H1 (cell line): Measurements from ENCODE around the gene CACNA2D3. TPM values are rescaled to one million over a fixed set of nuclear protein-coding genes. Genes with fewer than 3 reads are reported as not detected.

Experiments used
- CTCF ChIA-PET: fragments of 300-600 bp; sonication (Branson Sonifier 250); formaldehyde crosslinking; loops from one replicate; lab custom pipeline; 2021; ENCODE audit not compliant: partially characterized antibody; lab: Charles Lee
- POLR2A ChIA-PET: fragments of 300-600 bp; sonication (Branson Sonifier 250); formaldehyde crosslinking; loops from one replicate; lab custom pipeline; 2021; ENCODE audit warnings: inconsistent platforms; ENCODE audit not compliant: partially characterized antibody; lab: Charles Lee
- DNase-seq, 2 experiments: peaks; one replicate each; pipeline versions ENCODE4 v3.0.0 to v3.0.0-alpha.2; 2010 to 2022; ENCODE audit warnings: low spot score in 2 of 2, low read depth in 1 of 2, mixed read lengths in 1 of 2
- FAIRE-seq: peaks from 2 replicates; lab custom pipeline; 2011; peaks lifted over from hg19 to GRCh38; lab: Jason Lieb, UNC
- H2AFZ ChIP-seq: 2 replicates; pipeline ENCODE4 v1.8.1; 2012; ENCODE audit warnings: low read length, inconsistent platforms
- H2AK5ac ChIP-seq: 2 replicates; pipeline ENCODE4 v1.6.1; 2013; ENCODE audit warnings: low read depth, low read length
- H2BK120ac ChIP-seq: replicated peaks from 2 replicates; pipeline ENCODE3; 2013; ENCODE audit warnings: low read depth, low read length, inconsistent platforms
- H2BK12ac ChIP-seq: 2 replicates; pipeline ENCODE4 v1.6.1; 2013; ENCODE audit warnings: low read depth, low read length
- H2BK15ac ChIP-seq: 2 replicates; pipeline ENCODE4 v1.6.1; 2013; ENCODE audit warnings: low read length
- H2BK20ac ChIP-seq: 2 replicates; pipeline ENCODE4 v1.6.1; 2013; ENCODE audit warnings: low read length
- H2BK5ac ChIP-seq: 2 replicates; pipeline ENCODE4 v1.6.1; 2013; ENCODE audit warnings: low read depth, low read length
- H3K14ac ChIP-seq: 2 replicates; pipeline ENCODE4 v1.6.1; 2013; ENCODE audit warnings: inconsistent platforms; ENCODE audit not compliant: insufficient read length
- H3K18ac ChIP-seq: 2 replicates; pipeline ENCODE4 v1.6.1; 2013; ENCODE audit warnings: low read length; ENCODE audit errors: extremely low read depth
- H3K23ac ChIP-seq: 2 replicates; pipeline ENCODE4 v1.6.1; 2013; ENCODE audit warnings: inconsistent platforms; ENCODE audit not compliant: insufficient read length
- H3K23me2 ChIP-seq: 2 replicates; pipeline ENCODE4 v1.6.1; 2013; ENCODE audit warnings: low read depth, low read length
- H3K27ac ChIP-seq: 2 replicates; pipeline ENCODE4 v1.6.1; 2011; ENCODE audit warnings: low read depth, low read length, inconsistent platforms
- H3K27me3 ChIP-seq, 4 experiments: replicated peaks in 1 of 4; 1 replicate in 1 of 4; 2 replicates in 3 of 4; pipeline versions ENCODE4 v1.6.1 to v1.8.1; 2011 to 2013; ENCODE audit warnings: low read length in 3 of 4, mild to moderate bottlenecking in 3 of 4, inconsistent platforms in 2 of 4, mixed read lengths in 2 of 4, moderate library complexity in 1 of 4; ENCODE audit not compliant: control insufficient read depth in 3 of 4, insufficient read depth in 3 of 4; ENCODE audit errors: extremely low read depth in 1 of 4
- H3K36me3 ChIP-seq, 4 experiments: 2 replicates each; pipeline versions ENCODE4 v1.6.1 to v1.8.1; 2011 to 2013; ENCODE audit warnings: mild to moderate bottlenecking in 4 of 4, low read length in 3 of 4, moderate library complexity in 2 of 4, control low read depth in 1 of 4, inconsistent platforms in 1 of 4; ENCODE audit not compliant: insufficient read depth in 4 of 4, control insufficient read depth in 2 of 4
- H3K4ac ChIP-seq: replicated peaks from 2 replicates; pipeline ENCODE3; 2013; ENCODE audit warnings: low read length, low read depth, mixed read lengths, inconsistent platforms; ENCODE audit not compliant: insufficient read length
- H3K4me1 ChIP-seq, 4 experiments: replicated peaks in 1 of 4; 1 replicate in 1 of 4; 2 replicates in 3 of 4; pipeline versions ENCODE4 v1.6.1 to v1.8.1; 2011 to 2013; ENCODE audit warnings: low read length in 3 of 4, inconsistent platforms in 2 of 4, mixed read lengths in 1 of 4; ENCODE audit not compliant: insufficient read depth in 4 of 4, control insufficient read depth in 3 of 4
- H3K4me2 ChIP-seq, 2 experiments: 2 replicates each; pipeline versions ENCODE4 v1.6.1 to v1.8.1; 2011 to 2013; ENCODE audit warnings: low read depth in 2 of 2, low read length in 2 of 2, control low read depth in 1 of 2, inconsistent platforms in 1 of 2, mild to moderate bottlenecking in 1 of 2; ENCODE audit not compliant: insufficient read depth in 1 of 2
- H3K4me3 ChIP-seq, 4 experiments: fragments of 200-600, 300-600 bp in 1 of 4; sonication (generic), shearing (Covaris generic), sonication (Bioruptor Twin) in 1 of 4; 2 replicates each; pipeline versions ENCODE4 v1.5.1 to v1.8.1; 2011 to 2016; ENCODE audit warnings: low read length in 4 of 4, low read depth in 3 of 4, control low read depth in 2 of 4, inconsistent platforms in 2 of 4, mild to moderate bottlenecking in 2 of 4, mixed read lengths in 1 of 4, moderate library complexity in 1 of 4; ENCODE audit not compliant: insufficient read depth in 2 of 4; ENCODE audit errors: extremely low read depth in 1 of 4
- H3K56ac ChIP-seq: replicated peaks from 2 replicates; pipeline ENCODE3; 2013; ENCODE audit warnings: low read depth, mild to moderate bottlenecking, mixed read lengths, low read length, inconsistent platforms; ENCODE audit not compliant: insufficient read length
- H3K79me1 ChIP-seq: 2 replicates; pipeline ENCODE4 v1.6.1; 2013; ENCODE audit warnings: low read depth, low read length, control low read depth
- H3K79me2 ChIP-seq, 2 experiments: 2 replicates each; pipeline versions ENCODE4 v1.6.1 to v1.8.1; 2012 to 2013; ENCODE audit warnings: low read length in 2 of 2, mild to moderate bottlenecking in 2 of 2, inconsistent platforms in 1 of 2; ENCODE audit not compliant: insufficient read depth in 2 of 2, control insufficient read depth in 1 of 2
- H3K9ac ChIP-seq, 4 experiments: replicated peaks in 1 of 4; 1 replicate in 1 of 4; 2 replicates in 3 of 4; pipeline versions ENCODE4 v1.6.1 to v1.8.1; 2011 to 2013; ENCODE audit warnings: low read depth in 3 of 4, low read length in 3 of 4, control low read depth in 2 of 4, mild to moderate bottlenecking in 2 of 4, moderate library complexity in 2 of 4, inconsistent platforms in 1 of 4; ENCODE audit errors: extremely low read depth in 1 of 4
- H3K9me3 ChIP-seq, 2 experiments: 2 replicates each; pipeline versions ENCODE4 v1.6.1 to v1.8.1; 2012 to 2013; ENCODE audit warnings: mild to moderate bottlenecking in 2 of 2, moderate library complexity in 2 of 2, control low read depth in 1 of 2, inconsistent platforms in 1 of 2, low read depth in 1 of 2, low read length in 1 of 2, mixed read lengths in 1 of 2; ENCODE audit not compliant: insufficient read depth in 2 of 2
- H4K20me1 ChIP-seq, 2 experiments: replicated peaks in 1 of 2; 2 replicates each; pipeline versions ENCODE3 to v1.8.1; 2011 to 2013; ENCODE audit warnings: inconsistent platforms in 2 of 2, low read length in 2 of 2, mild to moderate bottlenecking in 1 of 2; ENCODE audit not compliant: insufficient read depth in 2 of 2, control insufficient read depth in 1 of 2
- H4K5ac ChIP-seq: 2 replicates; pipeline ENCODE4 v1.6.1; 2013; ENCODE audit warnings: low read length, low read depth, mixed read lengths, inconsistent platforms; ENCODE audit not compliant: insufficient read length
- H4K8ac ChIP-seq: 2 replicates; pipeline ENCODE4 v1.8.0; 2013; ENCODE audit warnings: mild to moderate bottlenecking, moderate library complexity, low read length, inconsistent platforms; ENCODE audit not compliant: insufficient read depth; ENCODE audit errors: extremely low read depth
- H4K91ac ChIP-seq: replicated peaks from 2 replicates; pipeline ENCODE3; 2013; ENCODE audit warnings: low read length, mixed read lengths, inconsistent platforms; ENCODE audit not compliant: insufficient read length
- CEBPB ChIP-seq: IDR thresholded peaks from 2 replicates; pipeline ENCODE4 v1.6.1; 2012; ENCODE audit warnings: low read depth, low read length
- MAFK ChIP-seq: IDR thresholded peaks from 2 replicates; pipeline ENCODE4 v1.6.1; 2012; ENCODE audit warnings: low read depth, mild to moderate bottlenecking, improper control_type of control experiment, low read length
- NRF1 ChIP-seq: IDR thresholded peaks from 2 replicates; pipeline ENCODE4 v1.6.1; 2011; ENCODE audit warnings: mild to moderate bottlenecking, low read depth, low read length, improper control_type of control experiment
- RBBP5 ChIP-seq: IDR thresholded peaks from 2 replicates; pipeline ENCODE4 v1.7.1; 2012; ENCODE audit warnings: low read depth, mild to moderate bottlenecking, inconsistent platforms, low read length, moderate library complexity, borderline replicate concordance
- RNF2 ChIP-seq: fragments of 200-900, 300-1000 bp; sonication (generic); IDR thresholded peaks from 2 replicates; pipeline ENCODE4 v1.7.1; 2016; ENCODE audit warnings: borderline replicate concordance, low read depth, mild to moderate bottlenecking, antibody characterized with exemption, low read length; ENCODE audit not compliant: poor library complexity, severe bottlenecking; ENCODE audit errors: missing control alignments
- WGBS, 2 experiments: shearing (Covaris generic) in 1 of 2; methylation state at CpG; one replicate each; pipeline versions ENCODE4 v1.1.6 to v1.1.7; 2013 to 2015; ENCODE audit warnings: low lambda C conversion rate in 2 of 2, mixed read lengths in 2 of 2, inconsistent platforms in 1 of 2, low coverage in 1 of 2, missing lambda C conversion rate in 1 of 2; ENCODE audit not compliant: insufficient replicate concordance in 2 of 2, insufficient coverage in 1 of 2, insufficient read length in 1 of 2; ENCODE audit errors: extremely low coverage in 1 of 2, missing lambda C conversion rate in 1 of 2; 5-methylcytosine and 5-hydroxymethylcytosine counted together
- polyA plus RNA-seq, 7 experiments: library from polyadenylated mRNA; depleted of rRNA in 3 of 7; stranded (reverse) in 5 of 7; unstranded in 2 of 7; fragments of >200 nt in 5 of 7; fragments of 200-250 nt in 2 of 7; gene quantifications; 1 replicate in 5 of 7; 2 replicates in 1 of 7; 4 replicates in 1 of 7; pipeline versions ENCODE4 v1.2.1 to v1.2.3, GENCODE V29; 2011 to 2013; ENCODE audit warnings: missing spikeins in 2 of 7, mixed read lengths in 2 of 7
- total RNA-seq: library from RNA; stranded (reverse); fragmentation: NEBNext Ultra II Directional; extraction: Animal tissue kit (Norgen Biotek cat#: 25700); gene quantifications from 2 replicates; pipeline ENCODE4 v1.2.1, GENCODE V29; 2021
- TF ChIP-seq, protein P1 (sequence below): IDR thresholded peaks from 2 replicates; pipeline ENCODE4 v1.6.1; 2011; ENCODE audit warnings: low read length, improper control_type of control experiment
- TF ChIP-seq, protein P2 (sequence below): IDR thresholded peaks from 2 replicates; pipeline ENCODE4 v1.6.1; 2012; ENCODE audit warnings: inconsistent platforms
- TF ChIP-seq, protein P3 (sequence below): IDR thresholded peaks from 2 replicates; pipeline ENCODE4 v1.6.1; 2012; ENCODE audit warnings: inconsistent platforms

Gene CACNA2D3
- total and polyA plus RNA-seq, 2 of the 8 experiments (the other 6 are each of a cell fraction or from before 2014, with no cell fraction given) = 1.5 to 1.8 TPM

DNA sequence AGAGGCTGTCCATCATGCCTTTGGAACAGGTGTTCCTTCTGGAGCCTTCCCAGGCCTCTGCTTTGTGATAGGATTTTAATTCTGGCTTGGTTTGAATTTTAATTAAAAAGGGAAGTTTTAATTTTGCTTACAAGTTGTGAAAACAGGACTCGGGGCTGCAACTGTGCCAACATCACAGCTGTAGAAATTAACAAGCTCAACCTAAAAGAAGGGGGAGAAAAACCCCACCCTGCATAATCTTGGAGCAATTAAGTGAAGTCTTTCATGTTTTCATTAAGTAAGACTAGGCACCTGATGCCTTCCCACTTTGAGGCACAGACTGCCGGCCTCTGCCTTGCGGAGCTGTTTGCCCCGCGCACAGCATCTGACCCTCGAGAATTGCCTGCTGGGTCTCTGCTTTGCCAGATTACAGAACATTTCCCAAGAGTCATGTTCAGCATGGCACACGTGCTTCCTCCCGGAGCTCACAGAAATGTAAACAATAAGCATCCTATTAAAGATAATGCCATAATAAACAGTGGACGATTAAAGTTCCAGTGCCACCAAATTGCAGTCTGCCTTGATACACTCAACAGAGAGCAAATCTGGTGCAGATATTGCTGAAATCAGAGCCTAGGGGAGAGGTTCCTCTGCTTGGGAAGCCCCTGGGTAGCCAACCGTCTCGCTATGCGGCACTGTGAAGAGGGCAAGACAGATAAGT, 441.3 kb downstream of the CACNA2D3 start:
- peak in 1 of 2 experiments; percentile 24 for DNase-seq
- 90% methylated on average over 12 of the region's 12 CpGs; no CpG with 5 or more reads in 1 of the 2 experiments for WGBS, 2 experiments
- Histone ChIP-seq H3K4ac (no peak overlapping the region), H3K18ac (no peak overlapping the region), H3K4me3 (no peak overlapping the region), H3K23me2 (no peaks in the 10 kb centered on the region), H3K4me2 (no peak overlapping the region), H2BK12ac (no peak overlapping the region), H3K79me2 (no peaks in the 10 kb centered on the region), H4K5ac (no peak overlapping the region), H3K4me1 (no peaks in the 10 kb centered on the region), H2BK20ac (no peak overlapping the region), H2AK5ac (no peak overlapping the region), H2BK5ac (no peak overlapping the region), H3K27me3 (no peaks in the 10 kb centered on the region), H3K23ac (no peak overlapping the region), H3K79me1 (no peaks in the 10 kb centered on the region), H3K36me3 (no peaks in the 10 kb centered on the region), H2AFZ (no peak overlapping the region), H2BK120ac (no peak overlapping the region), H3K56ac (no peak overlapping the region), H4K91ac (no peak overlapping the region), H3K27ac (no peak overlapping the region), H4K20me1 (no peaks in the 10 kb centered on the region), H3K14ac (no peak overlapping the region), H3K9ac (no peak overlapping the region), H4K8ac (no peak overlapping the region), H3K9me3 (no peaks in the 10 kb centered on the region), H2BK15ac (no peak overlapping the region)
- ChIA-PET CTCF (interaction anchor here (0.8 kb wide), 1 partner anchor 26 kb away, joined by 3 read pairs; no protein-coding TSS in a partner anchor), POLR2A (no interaction called here)
- TF ChIP-seq RBBP5 (no peak), MAFK (no peak), CEBPB (no peak), RNF2 (no peak), NRF1 (no peak)
- TF ChIP-seq, protein P1, sequence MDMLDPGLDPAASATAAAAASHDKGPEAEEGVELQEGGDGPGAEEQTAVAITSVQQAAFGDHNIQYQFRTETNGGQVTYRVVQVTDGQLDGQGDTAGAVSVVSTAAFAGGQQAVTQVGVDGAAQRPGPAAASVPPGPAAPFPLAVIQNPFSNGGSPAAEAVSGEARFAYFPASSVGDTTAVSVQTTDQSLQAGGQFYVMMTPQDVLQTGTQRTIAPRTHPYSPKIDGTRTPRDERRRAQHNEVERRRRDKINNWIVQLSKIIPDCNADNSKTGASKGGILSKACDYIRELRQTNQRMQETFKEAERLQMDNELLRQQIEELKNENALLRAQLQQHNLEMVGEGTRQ = no peak
- TF ChIP-seq, protein P2, sequence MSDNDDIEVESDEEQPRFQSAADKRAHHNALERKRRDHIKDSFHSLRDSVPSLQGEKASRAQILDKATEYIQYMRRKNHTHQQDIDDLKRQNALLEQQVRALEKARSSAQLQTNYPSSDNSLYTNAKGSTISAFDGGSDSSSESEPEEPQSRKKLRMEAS = no peak
- TF ChIP-seq, protein P3, sequence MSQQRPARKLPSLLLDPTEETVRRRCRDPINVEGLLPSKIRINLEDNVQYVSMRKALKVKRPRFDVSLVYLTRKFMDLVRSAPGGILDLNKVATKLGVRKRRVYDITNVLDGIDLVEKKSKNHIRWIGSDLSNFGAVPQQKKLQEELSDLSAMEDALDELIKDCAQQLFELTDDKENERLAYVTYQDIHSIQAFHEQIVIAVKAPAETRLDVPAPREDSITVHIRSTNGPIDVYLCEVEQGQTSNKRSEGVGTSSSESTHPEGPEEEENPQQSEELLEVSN = no peak
- FAIRE-seq = no peak
